HEK293 (cell line): Measurements from ENCODE around the gene SUSD2.

Experiments used
- CTCF ChIA-PET: fragments of 350-600 bp; formaldehyde crosslinking; extraction: SDS; loops from one replicate; lab custom pipeline; 2021; ENCODE audit warnings: antibody characterized with exemption; lab: Yijun Ruan, JAX
- POLR2A ChIA-PET: fragments of 300-600 bp; formaldehyde crosslinking; extraction: SDS; loops from one replicate; lab custom pipeline; 2020; ENCODE audit warnings: antibody characterized with exemption, inconsistent platforms; lab: Yijun Ruan, JAX
- H3K27ac ChIP-seq: fragments of 200-500 bp; sonication (Bioruptor generic); 2 replicates; pipeline ENCODE4 v1.5.1; 2014; ENCODE audit warnings: low read depth, low read length, control low read depth, inconsistent platforms; ENCODE audit errors: extremely low read depth
- H3K36me3 ChIP-seq, 2 experiments: fragments of 200-500 bp in 1 of 2; sonication (Bioruptor generic) in 1 of 2; 1 replicate in 1 of 2; 2 replicates in 1 of 2; pipeline ENCODE4 v1.5.1; 2014 to 2017; ENCODE audit warnings: inconsistent platforms in 2 of 2, low read length in 2 of 2; ENCODE audit not compliant: control insufficient read depth in 2 of 2, insufficient read depth in 1 of 2
- H3K4me1 ChIP-seq: fragments of 200-500 bp; sonication (Bioruptor generic); 2 replicates; pipeline ENCODE4 v1.5.1; 2014; ENCODE audit warnings: mild to moderate bottlenecking, low read length, inconsistent platforms; ENCODE audit not compliant: control insufficient read depth, insufficient read depth
- H3K4me3 ChIP-seq: 2 replicates; pipeline ENCODE4 v1.5.1; 2011; ENCODE audit warnings: low read depth, mild to moderate bottlenecking, control low read depth, low read length, moderate library complexity
- H3K9me3 ChIP-seq: fragments of 200-500 bp; sonication (Bioruptor generic); 2 replicates; pipeline ENCODE4 v1.5.1; 2014; ENCODE audit warnings: low read depth, low read length, inconsistent platforms; ENCODE audit not compliant: control insufficient read depth, insufficient read depth
- GLI4 ChIP-seq: fragments of 450-650 bp; formaldehyde crosslinking; IDR thresholded peaks from 2 replicates; pipeline ENCODE4 v1.5.1; 2016; ENCODE audit warnings: missing biosample characterization, missing genetic modification characterization
- GLIS1 ChIP-seq: fragments of 450-650 bp; formaldehyde crosslinking; IDR thresholded peaks from 2 replicates; pipeline ENCODE4 v1.5.1; 2016; ENCODE audit warnings: missing biosample characterization, missing genetic modification characterization
- GLIS2 ChIP-seq: fragments of 450-650 bp; formaldehyde crosslinking; IDR thresholded peaks from 2 replicates; pipeline ENCODE4 v1.5.1; 2016; ENCODE audit warnings: missing biosample characterization, missing genetic modification characterization
- HOXC10 ChIP-seq: sonication (generic); formaldehyde crosslinking; IDR thresholded peaks from 2 replicates; pipeline ENCODE4 v1.8.1; 2023; ENCODE audit warnings: mild to moderate bottlenecking, missing genetic modification reagents
- KLF8 ChIP-seq: fragments of 450-650 bp; formaldehyde crosslinking; IDR thresholded peaks from 2 replicates; pipeline ENCODE4 v1.5.1; 2016; ENCODE audit warnings: missing biosample characterization, missing genetic modification characterization
- MEIS1 ChIP-seq: sonication (generic); formaldehyde crosslinking; IDR thresholded peaks from 2 replicates; pipeline ENCODE4 v1.8.1; 2022; ENCODE audit warnings: missing genetic modification reagents, mild to moderate bottlenecking, borderline replicate concordance
- OSR2 ChIP-seq: fragments of 450-650 bp; formaldehyde crosslinking; IDR thresholded peaks from 2 replicates; pipeline ENCODE4 v1.5.1; 2016; ENCODE audit warnings: missing biosample characterization, missing genetic modification characterization
- OVOL3 ChIP-seq: fragments of 450-650 bp; formaldehyde crosslinking; IDR thresholded peaks from 2 replicates; pipeline ENCODE4 v1.5.1; 2016; ENCODE audit warnings: missing biosample characterization, missing genetic modification characterization
- PRDM2 ChIP-seq: fragments of 450-650 bp; formaldehyde crosslinking; IDR thresholded peaks from 2 replicates; pipeline ENCODE4 v1.5.1; 2016; ENCODE audit warnings: missing biosample characterization, missing genetic modification characterization, borderline replicate concordance
- SCRT1 ChIP-seq: fragments of 450-650 bp; formaldehyde crosslinking; IDR thresholded peaks from 2 replicates; pipeline ENCODE4 v1.5.1; 2016; ENCODE audit warnings: missing biosample characterization, missing genetic modification characterization, borderline replicate concordance
- YY1 ChIP-seq: fragments of 450-650 bp; formaldehyde crosslinking; IDR thresholded peaks from 2 replicates; pipeline ENCODE4 v1.5.1; 2018; ENCODE audit warnings: missing biosample characterization, missing genetic modification characterization
- ZBTB21 ChIP-seq: fragments of 450-650 bp; formaldehyde crosslinking; IDR thresholded peaks from 2 replicates; pipeline ENCODE4 v1.5.1; 2017; ENCODE audit warnings: missing biosample characterization, missing genetic modification characterization
- ZFP37 ChIP-seq: fragments of 450-650 bp; formaldehyde crosslinking; IDR thresholded peaks from 2 replicates; pipeline ENCODE4 v1.5.1; 2016; ENCODE audit warnings: missing biosample characterization, missing genetic modification characterization
- ZNF16 ChIP-seq: fragments of 450-650 bp; formaldehyde crosslinking; IDR thresholded peaks from 2 replicates; pipeline ENCODE4 v1.5.1; 2016; ENCODE audit warnings: low read depth, missing biosample characterization, missing genetic modification characterization
- ZNF169 ChIP-seq: fragments of 450-650 bp; formaldehyde crosslinking; IDR thresholded peaks from 2 replicates; pipeline ENCODE4 v1.5.1; 2016; ENCODE audit warnings: missing biosample characterization, missing genetic modification characterization
- ZNF202 ChIP-seq: fragments of 450-650 bp; formaldehyde crosslinking; IDR thresholded peaks from 2 replicates; pipeline ENCODE4 v1.5.1; 2016; ENCODE audit warnings: missing biosample characterization, missing genetic modification characterization, borderline replicate concordance
- ZNF239 ChIP-seq: fragments of 450-650 bp; formaldehyde crosslinking; IDR thresholded peaks from 2 replicates; pipeline ENCODE4 v1.5.1; 2016; ENCODE audit warnings: missing biosample characterization, missing genetic modification characterization
- ZNF341 ChIP-seq: fragments of 450-650 bp; formaldehyde crosslinking; IDR thresholded peaks from 2 replicates; pipeline ENCODE4; 2016; ENCODE audit warnings: low read depth, missing biosample characterization, missing genetic modification characterization
- ZNF37A ChIP-seq: fragments of 450-650 bp; IDR thresholded peaks from 2 replicates; pipeline ENCODE4 v1.5.1; 2018; ENCODE audit warnings: missing biosample characterization, missing genetic modification characterization
- ZNF394 ChIP-seq: fragments of 450-650 bp; formaldehyde crosslinking; IDR thresholded peaks from 2 replicates; pipeline ENCODE4 v1.5.1; 2016; ENCODE audit warnings: missing biosample characterization, missing genetic modification characterization, mild to moderate bottlenecking, moderate library complexity, borderline replicate concordance
- ZNF416 ChIP-seq: fragments of 450-650 bp; formaldehyde crosslinking; IDR thresholded peaks from 2 replicates; pipeline ENCODE4 v1.5.1; 2016; ENCODE audit warnings: missing biosample characterization, missing genetic modification characterization
- ZNF426 ChIP-seq: fragments of 450-650 bp; formaldehyde crosslinking; IDR thresholded peaks from 2 replicates; pipeline ENCODE4 v1.5.1; 2017; ENCODE audit warnings: missing biosample characterization, missing genetic modification characterization, mild to moderate bottlenecking, inconsistent platforms, moderate library complexity
- ZNF555 ChIP-seq: fragments of 450-650 bp; formaldehyde crosslinking; conservative IDR thresholded peaks from 2 replicates; pipeline ENCODE4 v1.5.1; 2017; ENCODE audit warnings: missing biosample characterization, mild to moderate bottlenecking, missing genetic modification characterization, inconsistent platforms
- ZNF624 ChIP-seq: fragments of 450-650 bp; formaldehyde crosslinking; IDR thresholded peaks from 2 replicates; pipeline ENCODE4 v1.5.1; 2017; ENCODE audit warnings: missing biosample characterization, missing genetic modification characterization
- ZNF626 ChIP-seq: fragments of 450-650 bp; sonication (Bioruptor Pico); formaldehyde crosslinking; IDR thresholded peaks from 2 replicates; pipeline ENCODE4 v1.5.1; 2018; ENCODE audit warnings: missing biosample characterization, missing genetic modification characterization, inconsistent platforms
- ZNF791 ChIP-seq: fragments of 450-650 bp; formaldehyde crosslinking; IDR thresholded peaks from 2 replicates; pipeline ENCODE4 v1.5.1; 2016; ENCODE audit warnings: missing biosample characterization, missing genetic modification characterization
- TF ChIP-seq, protein P1 (sequence below): fragments of 450-650 bp; formaldehyde crosslinking; IDR thresholded peaks from 2 replicates; pipeline ENCODE4 v1.5.1; 2016; ENCODE audit warnings: missing biosample characterization, missing genetic modification characterization

The SUSD2 gene

DNA sequence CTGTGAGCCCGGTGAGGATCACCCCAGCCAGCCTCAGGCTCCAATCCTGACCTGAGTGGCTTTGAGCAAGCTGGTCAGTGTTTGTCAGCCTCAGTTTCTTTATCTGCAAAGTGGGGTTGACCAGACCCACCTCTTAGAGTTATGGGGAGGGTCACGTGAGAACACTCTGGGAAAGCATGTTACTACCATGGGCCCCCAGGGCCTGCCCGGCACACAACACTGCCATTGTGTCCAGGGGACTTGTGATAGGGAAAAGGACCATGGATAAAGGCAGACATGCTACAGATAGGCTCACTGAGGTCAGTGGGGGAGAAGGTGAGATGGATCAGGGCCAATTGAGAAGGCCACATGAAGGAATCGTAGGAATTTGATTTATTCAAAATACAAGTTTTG lies 32.1 kb upstream of the SUSD2 start:
- no peak for TF ChIP-seq ZBTB21
- no peak for TF ChIP-seq PRDM2 (tag by site-specific recombination)
- no peak for TF ChIP-seq ZFP37 (tag by site-specific recombination)
- TF ChIP-seq GLI4 (tag by site-specific recombination), result no peak
- no peak for TF ChIP-seq ZNF16
- TF ChIP-seq HOXC10 (CRISPR knock-in tag), result no peak
- TF ChIP-seq ZNF626 (tag by site-specific recombination), result no peak
- no peak for TF ChIP-seq OSR2
- no peak for TF ChIP-seq ZNF202
- no peak for TF ChIP-seq MEIS1
- TF ChIP-seq ZNF624 (tag by site-specific recombination), result no peak
- no peak for TF ChIP-seq ZNF394 (tag by site-specific recombination)
- TF ChIP-seq ZNF239, result no peak
- no peak for TF ChIP-seq ZNF37A (tag by site-specific recombination)
- TF ChIP-seq ZNF426 (tag by site-specific recombination), result no peak
- no peak for TF ChIP-seq ZNF791 (tag by site-specific recombination)
- H3K27ac ChIP-seq, result no peak overlapping the region
- no peak overlapping the region for H3K4me3 ChIP-seq
- POLR2A ChIA-PET, result no interaction called here
- CTCF ChIA-PET, result no interaction called here
- peaks cover 16% of the 10 kb centered on the region for H3K4me1 ChIP-seq
- peaks cover 0 to 50% of the 10 kb centered on the region in 2 experiments; a peak in 1 of 3 replicates for H3K36me3 ChIP-seq
- no peaks in the 10 kb centered on the region for H3K9me3 ChIP-seq

- H3K4me3 ChIP-seq, result no peak overlapping the region
- TF ChIP-seq SCRT1 (tag by site-specific recombination) (no peak), ZNF16 (no peak), GLI4 (tag by site-specific recombination) (no peak), ZNF416 (tag by site-specific recombination) (no peak), ZNF341 (tag by site-specific recombination) (no peak), OVOL3 (no peak), ZNF169 (no peak), YY1 (tag by site-specific recombination) (no peak), GLIS2 (tag by site-specific recombination) (peak; percentile 21; the same call in 1 of the 2 replicates), KLF8 (no peak), ZNF555 (no peak), GLIS1 (peak; percentile 84)
- TF ChIP-seq, protein P1, sequence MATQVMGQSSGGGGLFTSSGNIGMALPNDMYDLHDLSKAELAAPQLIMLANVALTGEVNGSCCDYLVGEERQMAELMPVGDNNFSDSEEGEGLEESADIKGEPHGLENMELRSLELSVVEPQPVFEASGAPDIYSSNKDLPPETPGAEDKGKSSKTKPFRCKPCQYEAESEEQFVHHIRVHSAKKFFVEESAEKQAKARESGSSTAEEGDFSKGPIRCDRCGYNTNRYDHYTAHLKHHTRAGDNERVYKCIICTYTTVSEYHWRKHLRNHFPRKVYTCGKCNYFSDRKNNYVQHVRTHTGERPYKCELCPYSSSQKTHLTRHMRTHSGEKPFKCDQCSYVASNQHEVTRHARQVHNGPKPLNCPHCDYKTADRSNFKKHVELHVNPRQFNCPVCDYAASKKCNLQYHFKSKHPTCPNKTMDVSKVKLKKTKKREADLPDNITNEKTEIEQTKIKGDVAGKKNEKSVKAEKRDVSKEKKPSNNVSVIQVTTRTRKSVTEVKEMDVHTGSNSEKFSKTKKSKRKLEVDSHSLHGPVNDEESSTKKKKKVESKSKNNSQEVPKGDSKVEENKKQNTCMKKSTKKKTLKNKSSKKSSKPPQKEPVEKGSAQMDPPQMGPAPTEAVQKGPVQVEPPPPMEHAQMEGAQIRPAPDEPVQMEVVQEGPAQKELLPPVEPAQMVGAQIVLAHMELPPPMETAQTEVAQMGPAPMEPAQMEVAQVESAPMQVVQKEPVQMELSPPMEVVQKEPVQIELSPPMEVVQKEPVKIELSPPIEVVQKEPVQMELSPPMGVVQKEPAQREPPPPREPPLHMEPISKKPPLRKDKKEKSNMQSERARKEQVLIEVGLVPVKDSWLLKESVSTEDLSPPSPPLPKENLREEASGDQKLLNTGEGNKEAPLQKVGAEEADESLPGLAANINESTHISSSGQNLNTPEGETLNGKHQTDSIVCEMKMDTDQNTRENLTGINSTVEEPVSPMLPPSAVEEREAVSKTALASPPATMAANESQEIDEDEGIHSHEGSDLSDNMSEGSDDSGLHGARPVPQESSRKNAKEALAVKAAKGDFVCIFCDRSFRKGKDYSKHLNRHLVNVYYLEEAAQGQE (tag by site-specific recombination), result no peak
- no peaks in the 10 kb centered on the region for H3K9me3 ChIP-seq
- H3K4me1 ChIP-seq, result peaks cover 16% of the 10 kb centered on the region
- CTCF ChIA-PET, result interaction anchor here (0.6 to 10.1 kb wide), 4 partner anchors 10 to 283 kb away, joined by 4 to 114 read pairs (median 5); partner anchors contain the start of gene SUSD2
- no peak overlapping the region for H3K27ac ChIP-seq
- peaks cover 0 to 55% of the 10 kb centered on the region in 2 experiments; a peak in 1 of 3 replicates for H3K36me3 ChIP-seq
- POLR2A ChIA-PET, result no interaction called here
These were observed 27.9 kb upstream of the SUSD2 start for GRCh38 chr22:24153353-24153752.
